ENCODE results near the gene MLNR.

GRCh38 chr13:49258089-49258796 is 38.1 kb downstream of the MLNR start:
- TF ChIP-seq CTCF (IDR thresholded peaks at IDR 0.05; ENCODE audit: poor library complexity, severe bottlenecking), result no peak
- TF ChIP-seq TAF1 (IDR thresholded peaks at IDR 0.05; ENCODE audit: low read depth), result no peak

All from neural cell (in vitro differentiated cells).